Omental fat pad (tissue), 4 donors: ENCODE measurements around the gene MMS19. TPM values are rescaled to one million over a fixed set of nuclear protein-coding genes. Genes with fewer than 3 reads are reported as not detected.
A peak's percentile ranks its signal among the peaks of the same experiment; 100 is the strongest.
"Not testable (repeated sequence)": the region's sequence is repeated elsewhere in the genome, so short reads cannot be mapped to it uniquely, and the experiment has no call there.

Source experiments
- ATAC-seq: fragments of 150-250 bp; one replicate; pipeline ENCODE4 v1.9.1; 2016; ENCODE audit warnings: mild to moderate bottlenecking, moderate library complexity; ENCODE audit not compliant: low FRiP score
- DNase-seq: peaks from one replicate; pipeline ENCODE4 v3.0.0-alpha.2; 2019; ENCODE audit warnings: low spot score
- total RNA-seq, 4 donors: library from RNA; depleted of rRNA; stranded (reverse); fragments of >200 nt; gene quantifications; one replicate each; pipeline ENCODE4 v1.1.0, GENCODE V29; 2016
- TF ChIP-seq, protein P1 (sequence below), 3 donors: fragments of 450-650 bp; IDR thresholded peaks; one replicate each; pipeline ENCODE4 v1.5.1; 2016 to 2017; ENCODE audit warnings: antibody characterized with exemption in 3 of 3, mild to moderate bottlenecking in 3 of 3, moderate library complexity in 2 of 3

MMS19 gene
- total RNA-seq, 4 donors from 2014 or later, result 44.4 to 117 (median 64.7) TPM

DNA sequence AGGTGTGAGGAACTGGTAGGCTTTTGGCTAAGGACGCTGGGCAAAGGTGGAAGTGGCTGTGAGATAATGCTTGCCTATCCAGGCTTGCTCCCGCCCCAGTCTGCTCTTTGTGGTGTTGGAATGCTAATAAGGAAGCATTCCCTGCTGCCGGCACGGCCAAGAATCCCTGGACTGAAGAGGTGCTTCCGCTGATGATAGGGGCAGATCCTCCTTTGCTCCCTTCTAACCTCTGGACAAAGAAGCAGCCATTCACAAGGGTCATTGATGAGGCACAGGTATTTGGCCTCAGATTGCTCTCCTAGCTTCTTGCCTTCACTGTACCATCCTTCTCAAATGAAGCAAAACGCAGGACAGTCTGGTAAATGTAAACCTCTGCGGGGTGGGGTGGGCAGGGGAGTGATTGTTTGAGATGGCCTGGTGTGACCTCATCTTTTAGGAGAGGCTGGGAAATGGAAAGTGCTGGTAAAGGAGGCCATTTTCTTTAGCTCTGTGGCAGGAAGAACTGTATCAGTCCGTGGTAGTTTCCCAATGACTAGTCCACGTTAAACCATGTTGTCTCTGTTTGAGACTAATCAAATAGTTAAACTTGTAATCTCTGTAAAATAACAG lies 70.5 kb downstream of the MMS19 start:
- TF ChIP-seq, protein P1, sequence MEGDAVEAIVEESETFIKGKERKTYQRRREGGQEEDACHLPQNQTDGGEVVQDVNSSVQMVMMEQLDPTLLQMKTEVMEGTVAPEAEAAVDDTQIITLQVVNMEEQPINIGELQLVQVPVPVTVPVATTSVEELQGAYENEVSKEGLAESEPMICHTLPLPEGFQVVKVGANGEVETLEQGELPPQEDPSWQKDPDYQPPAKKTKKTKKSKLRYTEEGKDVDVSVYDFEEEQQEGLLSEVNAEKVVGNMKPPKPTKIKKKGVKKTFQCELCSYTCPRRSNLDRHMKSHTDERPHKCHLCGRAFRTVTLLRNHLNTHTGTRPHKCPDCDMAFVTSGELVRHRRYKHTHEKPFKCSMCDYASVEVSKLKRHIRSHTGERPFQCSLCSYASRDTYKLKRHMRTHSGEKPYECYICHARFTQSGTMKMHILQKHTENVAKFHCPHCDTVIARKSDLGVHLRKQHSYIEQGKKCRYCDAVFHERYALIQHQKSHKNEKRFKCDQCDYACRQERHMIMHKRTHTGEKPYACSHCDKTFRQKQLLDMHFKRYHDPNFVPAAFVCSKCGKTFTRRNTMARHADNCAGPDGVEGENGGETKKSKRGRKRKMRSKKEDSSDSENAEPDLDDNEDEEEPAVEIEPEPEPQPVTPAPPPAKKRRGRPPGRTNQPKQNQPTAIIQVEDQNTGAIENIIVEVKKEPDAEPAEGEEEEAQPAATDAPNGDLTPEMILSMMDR (IDR thresholded peaks at IDR 0.05), result no peak
- ATAC-seq, result no peak
- no peak for DNase-seq

DNA sequence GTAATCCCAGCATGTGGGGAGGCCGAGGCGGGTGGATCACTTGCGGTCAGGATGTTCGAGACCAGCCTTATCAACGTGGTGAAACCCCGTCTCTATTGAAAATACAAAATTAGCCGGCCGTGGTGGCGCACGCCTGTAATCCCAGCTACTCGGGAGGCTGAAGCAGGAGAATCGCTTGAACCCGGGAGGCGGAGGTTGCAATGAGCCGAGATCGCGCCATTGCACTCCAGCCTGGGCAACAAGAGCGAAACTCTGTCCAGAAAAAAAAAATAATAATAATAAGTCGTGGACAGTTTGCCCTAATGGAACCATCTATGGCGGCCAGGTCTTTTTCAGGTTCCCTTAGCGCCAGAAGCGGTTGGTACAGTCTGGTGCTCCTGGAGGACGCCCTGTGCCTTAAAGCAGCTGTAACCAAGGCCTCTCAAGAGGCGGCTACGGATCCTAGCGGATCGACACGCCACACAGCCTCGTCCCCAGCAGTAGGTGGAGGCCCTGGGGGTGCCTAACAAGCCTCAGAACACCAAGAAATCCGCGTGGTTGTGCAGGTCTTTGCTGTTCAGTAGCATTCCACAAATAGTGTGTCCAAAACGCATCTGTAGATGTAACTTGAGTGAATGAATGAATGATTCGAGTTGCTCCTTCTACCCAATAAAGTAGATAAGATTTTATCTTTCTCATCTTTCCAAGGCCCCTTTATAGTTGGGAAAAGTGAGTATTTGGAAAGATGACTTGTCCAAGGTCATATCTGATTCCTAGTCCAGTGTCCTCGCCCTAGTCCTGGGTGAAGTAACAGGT lies 71.2 kb downstream of the MMS19 start:
- DNase-seq (no peak), ATAC-seq (no peak)

DNA sequence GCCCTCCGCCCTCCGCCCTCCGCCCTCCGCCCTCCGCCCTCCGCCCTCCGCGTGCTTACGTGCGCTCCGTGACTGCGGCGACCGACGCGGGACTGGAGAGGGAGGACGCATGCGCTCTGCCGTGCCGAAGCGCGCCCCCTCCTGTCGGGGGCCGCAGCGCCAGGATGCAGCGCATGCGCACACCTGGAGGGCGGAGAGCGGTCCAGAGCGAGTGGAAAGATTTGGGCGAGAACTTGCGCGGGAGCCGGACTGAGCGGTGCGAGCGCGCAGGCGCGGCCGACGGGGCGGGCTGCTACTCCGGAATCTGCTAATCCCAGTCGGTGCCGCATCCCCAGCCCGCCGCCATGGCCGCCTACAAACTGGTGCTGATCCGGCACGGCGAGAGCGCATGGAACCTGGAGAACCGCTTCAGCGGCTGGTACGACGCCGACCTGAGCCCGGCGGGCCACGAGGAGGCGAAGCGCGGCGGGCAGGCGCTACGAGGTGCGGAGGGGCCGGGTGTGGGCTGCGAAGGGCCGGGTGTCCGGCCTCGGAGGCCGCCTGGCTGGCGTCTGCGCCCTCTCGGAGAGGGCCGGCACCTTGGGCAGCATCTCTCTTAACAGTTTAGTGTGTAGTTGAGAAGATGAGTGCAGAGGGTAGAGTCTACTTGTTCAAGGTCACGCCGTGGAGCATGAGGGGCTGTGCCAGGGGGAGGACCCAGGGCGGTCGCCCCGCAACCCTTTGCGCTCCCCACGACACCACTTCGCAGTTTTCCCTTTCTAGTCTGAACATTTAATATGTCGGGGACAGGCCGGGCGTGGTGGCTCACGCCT lies 72.1 kb downstream of the MMS19 start, which contains the start of gene PGAM1:
TSS of gene PGAM1 (plus strand) at position 228 of the 812 bp plus-strand sequence. CDS start at position 345, 117 bp downstream.
- DNase-seq, result peak; percentile 67
- TF ChIP-seq, protein P1 (IDR thresholded peaks at IDR 0.05), result peak in 1 of 3 donors; percentile 31
- peak; percentile 97 for ATAC-seq

More for the DNA sequence above, 71.2 kb downstream of the MMS19 start:
- TF ChIP-seq, protein P1 (IDR thresholded peaks at IDR 0.05), result no peak

DNA sequence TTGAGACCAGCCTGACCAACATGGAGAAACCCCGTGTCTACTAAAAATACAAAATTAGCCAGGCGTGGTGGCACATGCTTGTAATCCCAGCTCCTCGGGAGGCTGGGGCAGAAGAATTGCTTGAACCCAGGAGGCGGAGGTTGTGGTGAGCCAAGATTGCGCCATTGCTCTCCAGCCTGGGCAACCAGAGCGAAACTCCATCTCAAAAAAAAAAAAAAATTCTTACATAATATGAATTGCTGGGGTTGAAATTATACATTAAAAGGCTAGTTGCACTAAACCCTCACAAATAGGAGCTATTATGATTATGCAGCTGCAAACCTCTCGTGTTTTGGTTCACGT lies 74.5 kb downstream of the MMS19 start:
- DNase-seq, ATAC-seq: not testable (repeated sequence)

DNA sequence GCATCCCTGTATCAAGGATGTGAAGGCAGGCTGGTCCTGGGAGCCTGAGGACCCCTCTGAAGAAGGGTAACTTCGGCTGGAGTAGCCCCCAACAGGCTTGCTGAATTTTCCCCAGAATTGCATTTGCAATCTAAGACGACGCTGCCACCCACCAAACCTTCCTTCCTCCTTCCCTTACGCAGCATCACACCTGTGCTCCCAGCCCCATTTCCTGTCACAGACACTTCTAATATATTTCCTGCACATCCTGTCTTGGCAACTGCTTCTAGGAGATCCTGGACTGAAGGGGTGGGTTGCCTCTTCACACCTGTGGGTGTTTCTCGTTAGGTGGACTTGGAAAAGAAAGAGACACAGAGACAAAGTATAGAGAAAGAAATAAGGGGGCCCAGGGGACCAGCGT lies 81.7 kb downstream of the MMS19 start:
- DNase-seq (no peak), ATAC-seq (no peak)
- TF ChIP-seq, protein P1 (IDR thresholded peaks at IDR 0.05), result no peak

DNA sequence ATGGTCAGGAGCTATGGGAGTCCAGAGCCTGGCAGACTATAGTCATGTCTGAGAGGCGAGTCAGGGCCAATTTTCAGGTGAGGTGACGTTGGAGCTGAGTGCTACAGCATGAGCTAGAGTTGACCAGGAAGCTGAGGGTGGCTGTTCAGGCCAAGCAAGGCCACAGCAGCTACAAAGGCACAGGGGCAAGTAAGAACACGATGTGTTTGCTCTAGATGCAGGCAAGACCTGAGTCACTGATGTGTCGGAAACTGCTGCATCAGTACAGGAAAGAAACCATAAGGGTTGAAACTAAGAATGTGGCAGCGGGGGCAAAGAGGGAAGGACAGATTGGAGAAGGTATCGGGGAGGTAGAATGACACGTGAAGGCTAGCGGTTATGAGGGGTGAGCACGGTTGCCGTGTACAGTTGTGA lies 85.3 kb downstream of the MMS19 start:
- no peak for DNase-seq
- TF ChIP-seq, protein P1 (IDR thresholded peaks at IDR 0.05), result no peak
- no peak for ATAC-seq

DNA sequence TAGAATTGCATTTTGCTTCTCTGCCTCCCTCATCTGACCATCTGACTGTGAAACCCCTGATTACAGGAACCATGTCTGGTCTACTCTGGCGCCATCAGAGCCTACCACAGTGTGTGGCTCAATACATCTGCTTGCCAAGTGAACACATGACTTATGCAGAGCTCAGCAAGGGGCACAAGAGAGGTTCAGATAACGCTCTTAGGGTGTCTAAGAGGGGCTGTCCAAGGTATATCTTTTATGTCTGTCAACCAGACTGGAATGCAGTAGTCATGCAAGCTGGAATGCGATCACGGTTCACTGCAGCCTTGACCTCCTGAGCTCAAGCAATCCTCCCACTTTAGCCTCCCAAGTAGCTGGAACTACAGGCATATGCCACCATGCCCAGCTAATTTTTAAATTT lies 86.8 kb downstream of the MMS19 start:
- TF ChIP-seq, protein P1 (IDR thresholded peaks at IDR 0.05), result no peak
- no peak for DNase-seq
- ATAC-seq, result no peak
